ENCODE measurements around the gene SERPINB5.

GRCh38 chr18:63451799-63452660 is 24.7 kb upstream of the SERPINB5 start:
- no peak for TF ChIP-seq PHF8 (IDR thresholded peaks at IDR 0.05; ENCODE audit: borderline replicate concordance, low read depth)
- TF ChIP-seq, protein P1, sequence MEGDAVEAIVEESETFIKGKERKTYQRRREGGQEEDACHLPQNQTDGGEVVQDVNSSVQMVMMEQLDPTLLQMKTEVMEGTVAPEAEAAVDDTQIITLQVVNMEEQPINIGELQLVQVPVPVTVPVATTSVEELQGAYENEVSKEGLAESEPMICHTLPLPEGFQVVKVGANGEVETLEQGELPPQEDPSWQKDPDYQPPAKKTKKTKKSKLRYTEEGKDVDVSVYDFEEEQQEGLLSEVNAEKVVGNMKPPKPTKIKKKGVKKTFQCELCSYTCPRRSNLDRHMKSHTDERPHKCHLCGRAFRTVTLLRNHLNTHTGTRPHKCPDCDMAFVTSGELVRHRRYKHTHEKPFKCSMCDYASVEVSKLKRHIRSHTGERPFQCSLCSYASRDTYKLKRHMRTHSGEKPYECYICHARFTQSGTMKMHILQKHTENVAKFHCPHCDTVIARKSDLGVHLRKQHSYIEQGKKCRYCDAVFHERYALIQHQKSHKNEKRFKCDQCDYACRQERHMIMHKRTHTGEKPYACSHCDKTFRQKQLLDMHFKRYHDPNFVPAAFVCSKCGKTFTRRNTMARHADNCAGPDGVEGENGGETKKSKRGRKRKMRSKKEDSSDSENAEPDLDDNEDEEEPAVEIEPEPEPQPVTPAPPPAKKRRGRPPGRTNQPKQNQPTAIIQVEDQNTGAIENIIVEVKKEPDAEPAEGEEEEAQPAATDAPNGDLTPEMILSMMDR (IDR thresholded peaks at IDR 0.05): no peak
- no peak for TF ChIP-seq MAZ (IDR thresholded peaks at IDR 0.05; ENCODE audit: borderline replicate concordance, low read depth, low read length)
- no peak for TF ChIP-seq KDM1A (IDR thresholded peaks at IDR 0.05; ENCODE audit: low read depth)
- TF ChIP-seq CHD2 (IDR thresholded peaks at IDR 0.05; ENCODE audit: low read length, partially characterized antibody): no peak
- no peak for TF ChIP-seq MAFK (IDR thresholded peaks at IDR 0.05; ENCODE audit: partially characterized antibody)
- TF ChIP-seq SREBF2 (IDR thresholded peaks at IDR 0.05): no peak
- TF ChIP-seq RCOR1 (IDR thresholded peaks at IDR 0.05; ENCODE audit: low read depth, low read length): no peak
- no peak for TF ChIP-seq E2F6 (IDR thresholded peaks at IDR 0.05; ENCODE audit: borderline replicate concordance, low read depth)
- TF ChIP-seq, protein P2, sequence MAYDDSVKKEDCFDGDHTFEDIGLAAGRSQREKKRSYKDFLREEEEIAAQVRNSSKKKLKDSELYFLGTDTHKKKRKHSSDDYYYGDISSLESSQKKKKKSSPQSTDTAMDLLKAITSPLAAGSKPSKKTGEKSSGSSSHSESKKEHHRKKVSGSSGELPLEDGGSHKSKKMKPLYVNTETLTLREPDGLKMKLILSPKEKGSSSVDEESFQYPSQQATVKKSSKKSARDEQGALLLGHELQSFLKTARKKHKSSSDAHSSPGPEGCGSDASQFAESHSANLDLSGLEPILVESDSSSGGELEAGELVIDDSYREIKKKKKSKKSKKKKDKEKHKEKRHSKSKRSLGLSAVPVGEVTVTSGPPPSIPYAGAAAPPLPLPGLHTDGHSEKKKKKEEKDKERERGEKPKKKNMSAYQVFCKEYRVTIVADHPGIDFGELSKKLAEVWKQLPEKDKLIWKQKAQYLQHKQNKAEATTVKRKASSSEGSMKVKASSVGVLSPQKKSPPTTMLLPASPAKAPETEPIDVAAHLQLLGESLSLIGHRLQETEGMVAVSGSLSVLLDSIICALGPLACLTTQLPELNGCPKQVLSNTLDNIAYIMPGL (CRISPR knock-in tag; IDR thresholded peaks at IDR 0.05; ENCODE audit: borderline replicate concordance): no peak
- TF ChIP-seq, protein P3, sequence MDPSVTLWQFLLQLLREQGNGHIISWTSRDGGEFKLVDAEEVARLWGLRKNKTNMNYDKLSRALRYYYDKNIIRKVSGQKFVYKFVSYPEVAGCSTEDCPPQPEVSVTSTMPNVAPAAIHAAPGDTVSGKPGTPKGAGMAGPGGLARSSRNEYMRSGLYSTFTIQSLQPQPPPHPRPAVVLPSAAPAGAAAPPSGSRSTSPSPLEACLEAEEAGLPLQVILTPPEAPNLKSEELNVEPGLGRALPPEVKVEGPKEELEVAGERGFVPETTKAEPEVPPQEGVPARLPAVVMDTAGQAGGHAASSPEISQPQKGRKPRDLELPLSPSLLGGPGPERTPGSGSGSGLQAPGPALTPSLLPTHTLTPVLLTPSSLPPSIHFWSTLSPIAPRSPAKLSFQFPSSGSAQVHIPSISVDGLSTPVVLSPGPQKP (IDR thresholded peaks at IDR 0.05; ENCODE audit: low read depth, low read length): no peak
- no peak for TF ChIP-seq JUNB (IDR thresholded peaks at IDR 0.05)

All from A549 (cell line).